ENCODE data around the gene ANO2.

- TF ChIP-seq, protein P1, sequence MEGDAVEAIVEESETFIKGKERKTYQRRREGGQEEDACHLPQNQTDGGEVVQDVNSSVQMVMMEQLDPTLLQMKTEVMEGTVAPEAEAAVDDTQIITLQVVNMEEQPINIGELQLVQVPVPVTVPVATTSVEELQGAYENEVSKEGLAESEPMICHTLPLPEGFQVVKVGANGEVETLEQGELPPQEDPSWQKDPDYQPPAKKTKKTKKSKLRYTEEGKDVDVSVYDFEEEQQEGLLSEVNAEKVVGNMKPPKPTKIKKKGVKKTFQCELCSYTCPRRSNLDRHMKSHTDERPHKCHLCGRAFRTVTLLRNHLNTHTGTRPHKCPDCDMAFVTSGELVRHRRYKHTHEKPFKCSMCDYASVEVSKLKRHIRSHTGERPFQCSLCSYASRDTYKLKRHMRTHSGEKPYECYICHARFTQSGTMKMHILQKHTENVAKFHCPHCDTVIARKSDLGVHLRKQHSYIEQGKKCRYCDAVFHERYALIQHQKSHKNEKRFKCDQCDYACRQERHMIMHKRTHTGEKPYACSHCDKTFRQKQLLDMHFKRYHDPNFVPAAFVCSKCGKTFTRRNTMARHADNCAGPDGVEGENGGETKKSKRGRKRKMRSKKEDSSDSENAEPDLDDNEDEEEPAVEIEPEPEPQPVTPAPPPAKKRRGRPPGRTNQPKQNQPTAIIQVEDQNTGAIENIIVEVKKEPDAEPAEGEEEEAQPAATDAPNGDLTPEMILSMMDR (IDR thresholded peaks at IDR 0.05): no peak
- TF ChIP-seq EP300 (IDR thresholded peaks at IDR 0.05; ENCODE audit: low read depth) (no peak), POLR2AphosphoS5 (IDR thresholded peaks at IDR 0.05) (no peak)
Observed at GRCh38 chr12:5737778-5738177, 207.3 kb downstream of the ANO2 start.

Data from transverse colon (tissue), 4 donors.